ENCODE results near the gene HMCN2. TPM values are rescaled to one million over a fixed set of nuclear protein-coding genes. Genes with fewer than 3 reads are reported as not detected.

HMCN2 gene
- total RNA-seq, 5 donors from 2014 or later (not counting 1 experiment from before 2014, with no cell fraction given): 0.03 TPM; not detected in 4

GRCh38 chr9:130467316-130467715 lies 201.8 kb downstream of the HMCN2 start:
- Mint-ChIP-seq H3K4me3 (no peak overlapping the region), H3K36me3 (no peaks in the 10 kb centered on the region), H3K27ac (no peak overlapping the region), H3K4me1 (no peaks in the 10 kb centered on the region), H3K9me3 (no peaks in the 10 kb centered on the region), H3K27me3 (peaks cover 34 to 65% of the 10 kb centered on the region in 2 donors)
- Histone ChIP-seq H3K36me3 (ENCODE audit: control insufficient read depth in 2 of 2, extremely low read depth in 1 of 2, insufficient read depth in 1 of 2, low read length in 1 of 2) (no peaks in the 10 kb centered on the region), H3K27me3 (replicated peaks in 1 of 2; ENCODE audit: control insufficient read depth in 2 of 2, extremely low read depth in 1 of 2, insufficient read depth in 2 of 2, low read length in 1 of 2) (peaks cover 9 to 88% of the 10 kb centered on the region in 2 experiments), H3K27ac (ENCODE audit: low read length) (no peak overlapping the region), H3K4me1 (ENCODE audit: control insufficient read depth in 1 of 2, extremely low read depth in 1 of 2, insufficient read depth in 2 of 2, low read length in 2 of 2) (no peaks in the 10 kb centered on the region), H3K9me3 (no peaks in the 10 kb centered on the region), H3K4me3 (ENCODE audit: control insufficient read depth in 1 of 2, extremely low read depth in 1 of 2, low read length in 1 of 2) (no peak overlapping the region)
- ChIA-PET CTCF (no interaction called here), POLR2A (no interaction called here)
- DNase-seq (no peak), ATAC-seq (replicated peaks in 1 of 4) (no peak)
- WGBS (ENCODE audit: insufficient coverage): 7% methylated on average over 4 of the region's 13 CpGs

GRCh38 chr9:130468566-130468965 lies 203.0 kb downstream of the HMCN2 start:
- Histone ChIP-seq H3K4me1 (ENCODE audit: control insufficient read depth in 1 of 2, extremely low read depth in 1 of 2, insufficient read depth in 2 of 2, low read length in 2 of 2) (no peaks in the 10 kb centered on the region), H3K27ac (ENCODE audit: low read length) (no peak overlapping the region), H3K9me3 (no peaks in the 10 kb centered on the region), H3K27me3 (replicated peaks in 1 of 2; ENCODE audit: control insufficient read depth in 2 of 2, extremely low read depth in 1 of 2, insufficient read depth in 2 of 2, low read length in 1 of 2) (peaks cover 12 to 92% of the 10 kb centered on the region in 2 experiments), H3K4me3 (ENCODE audit: control insufficient read depth in 1 of 2, extremely low read depth in 1 of 2, low read length in 1 of 2) (no peak overlapping the region), H3K36me3 (ENCODE audit: control insufficient read depth in 2 of 2, extremely low read depth in 1 of 2, insufficient read depth in 1 of 2, low read length in 1 of 2) (no peaks in the 10 kb centered on the region)
- DNase-seq (no peak), ATAC-seq (replicated peaks in 1 of 4) (no peak)
- WGBS (ENCODE audit: insufficient coverage): 7% methylated on average over 2 of the region's 4 CpGs
- peaks cover 34 to 70% of the 10 kb centered on the region in 2 donors for H3K27me3 Mint-ChIP-seq
- ChIA-PET CTCF (no interaction called here), POLR2A (no interaction called here)
- H3K4me3 Mint-ChIP-seq: no peak overlapping the region
- H3K27ac Mint-ChIP-seq: no peak overlapping the region
- H3K9me3 Mint-ChIP-seq: no peaks in the 10 kb centered on the region
- H3K36me3 Mint-ChIP-seq: no peaks in the 10 kb centered on the region
- no peaks in the 10 kb centered on the region for H3K4me1 Mint-ChIP-seq

- ATAC-seq (replicated peaks in 1 of 4) (no peak), DNase-seq (no peak)
- Histone ChIP-seq H3K4me3 (ENCODE audit: control insufficient read depth in 1 of 2, extremely low read depth in 1 of 2, low read length in 1 of 2) (no peak overlapping the region), H3K27me3 (replicated peaks in 1 of 2; ENCODE audit: control insufficient read depth in 2 of 2, extremely low read depth in 1 of 2, insufficient read depth in 2 of 2, low read length in 1 of 2) (peaks cover 13 to 91% of the 10 kb centered on the region in 2 experiments), H3K36me3 (ENCODE audit: control insufficient read depth in 2 of 2, extremely low read depth in 1 of 2, insufficient read depth in 1 of 2, low read length in 1 of 2) (no peaks in the 10 kb centered on the region), H3K9me3 (no peaks in the 10 kb centered on the region), H3K27ac (ENCODE audit: low read length) (no peak overlapping the region), H3K4me1 (ENCODE audit: control insufficient read depth in 1 of 2, extremely low read depth in 1 of 2, insufficient read depth in 2 of 2, low read length in 2 of 2) (no peaks in the 10 kb centered on the region)
- 91% methylated on average over 8 of the region's 10 CpGs for WGBS (ENCODE audit: insufficient coverage)
- ChIA-PET POLR2A (no interaction called here), CTCF (no interaction called here)
- H3K4me3 Mint-ChIP-seq: no peak overlapping the region
- H3K9me3 Mint-ChIP-seq: no peaks in the 10 kb centered on the region
- peaks cover 0 to 2% (median 0%) of the 10 kb centered on the region in 3 donors for H3K4me1 Mint-ChIP-seq
- H3K27ac Mint-ChIP-seq: no peak overlapping the region
- peaks cover 26 to 69% of the 10 kb centered on the region in 2 donors for H3K27me3 Mint-ChIP-seq
- no peaks in the 10 kb centered on the region for H3K36me3 Mint-ChIP-seq
Measured at GRCh38 chr9:130470269-130470668, 204.7 kb downstream of the HMCN2 start.

- H3K27me3 ChIP-seq (replicated peaks in 1 of 2; ENCODE audit: control insufficient read depth in 2 of 2, extremely low read depth in 1 of 2, insufficient read depth in 2 of 2, low read length in 1 of 2): peaks cover 13 to 87% of the 10 kb centered on the region in 2 experiments
- no peak overlapping the region for H3K4me3 ChIP-seq (ENCODE audit: control insufficient read depth in 1 of 2, extremely low read depth in 1 of 2, low read length in 1 of 2)
- H3K4me1 ChIP-seq (ENCODE audit: control insufficient read depth in 1 of 2, extremely low read depth in 1 of 2, insufficient read depth in 2 of 2, low read length in 2 of 2): no peaks in the 10 kb centered on the region
- Mint-ChIP-seq H3K4me1 (peaks cover 0 to 2% (median 0%) of the 10 kb centered on the region in 3 donors), H3K27me3 (peaks cover 26 to 72% of the 10 kb centered on the region in 2 donors), H3K9me3 (no peaks in the 10 kb centered on the region), H3K36me3 (no peaks in the 10 kb centered on the region), H3K27ac (no peak overlapping the region), H3K4me3 (no peak overlapping the region)
- ATAC-seq (replicated peaks in 1 of 4): no peak
- H3K9me3 ChIP-seq: no peaks in the 10 kb centered on the region
- WGBS (ENCODE audit: insufficient coverage): 65% methylated on average over 9 of the region's 12 CpGs
- ChIA-PET POLR2A (no interaction called here), CTCF (no interaction called here)
- H3K27ac ChIP-seq (ENCODE audit: low read length): no peak overlapping the region
- DNase-seq: no peak
- no peaks in the 10 kb centered on the region for H3K36me3 ChIP-seq (ENCODE audit: control insufficient read depth in 2 of 2, extremely low read depth in 1 of 2, insufficient read depth in 1 of 2, low read length in 1 of 2)
Measured at GRCh38 chr9:130470950-130471349, 205.4 kb downstream of the HMCN2 start.

GRCh38 chr9:130471411-130472183 lies 206.0 kb downstream of the HMCN2 start:
- H3K9me3 Mint-ChIP-seq: no peaks in the 10 kb centered on the region
- no peaks in the 10 kb centered on the region for H3K4me1 ChIP-seq (ENCODE audit: control insufficient read depth in 1 of 2, extremely low read depth in 1 of 2, insufficient read depth in 2 of 2, low read length in 2 of 2)

GRCh38 chr9:130472184-130472705 lies 206.7 kb downstream of the HMCN2 start:
- Histone ChIP-seq H3K9me3 (no peaks in the 10 kb centered on the region), H3K27me3 (replicated peaks in 1 of 2; ENCODE audit: control insufficient read depth in 2 of 2, extremely low read depth in 1 of 2, insufficient read depth in 2 of 2, low read length in 1 of 2) (peaks cover 13 to 75% of the 10 kb centered on the region in 2 experiments), H3K27ac (ENCODE audit: low read length) (no peak overlapping the region), H3K36me3 (ENCODE audit: control insufficient read depth in 2 of 2, extremely low read depth in 1 of 2, insufficient read depth in 1 of 2, low read length in 1 of 2) (no peaks in the 10 kb centered on the region), H3K4me3 (ENCODE audit: control insufficient read depth in 1 of 2, extremely low read depth in 1 of 2, low read length in 1 of 2) (no peak overlapping the region), H3K4me1 (ENCODE audit: control insufficient read depth in 1 of 2, extremely low read depth in 1 of 2, insufficient read depth in 2 of 2, low read length in 2 of 2) (no peaks in the 10 kb centered on the region)
- ATAC-seq (replicated peaks in 1 of 4): no peak
- Mint-ChIP-seq H3K9me3 (no peaks in the 10 kb centered on the region), H3K4me1 (peaks cover 0 to 2% (median 0%) of the 10 kb centered on the region in 3 donors), H3K4me3 (no peak overlapping the region), H3K27ac (no peak overlapping the region), H3K36me3 (no peaks in the 10 kb centered on the region), H3K27me3 (peaks cover 25 to 61% of the 10 kb centered on the region in 2 donors)
- ChIA-PET POLR2A (no interaction called here), CTCF (no interaction called here)
- no peak for DNase-seq
- 65% methylated on average over 19 of the region's 19 CpGs for WGBS (ENCODE audit: insufficient coverage)

More at GRCh38 chr9:130471411-130472183, 206.0 kb downstream of the HMCN2 start:
- Mint-ChIP-seq H3K36me3 (no peaks in the 10 kb centered on the region), H3K4me3 (no peak overlapping the region), H3K4me1 (peaks cover 0 to 2% (median 0%) of the 10 kb centered on the region in 3 donors), H3K27me3 (peaks cover 26 to 67% of the 10 kb centered on the region in 2 donors), H3K27ac (no peak overlapping the region)
- 30% methylated on average over 4 of the region's 20 CpGs for WGBS (ENCODE audit: insufficient coverage)
- ChIA-PET POLR2A (no interaction called here), CTCF (interaction anchor here in 1 of 2 donors (0.6 kb wide), 1 partner anchor 919 kb away, joined by 8 read pairs; no protein-coding TSS in a partner anchor)
- DNase-seq: no peak
- no peaks in the 10 kb centered on the region for H3K9me3 ChIP-seq
- H3K27me3 ChIP-seq (replicated peaks in 1 of 2; ENCODE audit: control insufficient read depth in 2 of 2, extremely low read depth in 1 of 2, insufficient read depth in 2 of 2, low read length in 1 of 2): peaks cover 13 to 81% of the 10 kb centered on the region in 2 experiments
- no peaks in the 10 kb centered on the region for H3K36me3 ChIP-seq (ENCODE audit: control insufficient read depth in 2 of 2, extremely low read depth in 1 of 2, insufficient read depth in 1 of 2, low read length in 1 of 2)
- ATAC-seq (replicated peaks in 1 of 4): no peak
- no peak overlapping the region for H3K4me3 ChIP-seq (ENCODE audit: control insufficient read depth in 1 of 2, extremely low read depth in 1 of 2, low read length in 1 of 2)
- H3K27ac ChIP-seq (ENCODE audit: low read length): no peak overlapping the region

Measured in T-cell (primary cell).